Progenitor cell of endocrine pancreas (in vitro differentiated cells): ENCODE measurements around the gene KIF12. TPM values are rescaled to one million over a fixed set of nuclear protein-coding genes. Genes with fewer than 3 reads are reported as not detected.

Experiments
- DNase-seq: peaks from one replicate; pipeline ENCODE4 v3.0.0; 2021; ENCODE audit warnings: low spot score; ENCODE audit not compliant: unreplicated experiment
- H3K27ac Mint-ChIP-seq: 2 replicates; pipeline ENCODE4 v1.8.0; 2021; ENCODE audit warnings: mild to moderate bottlenecking, moderate library complexity, mixed read lengths
- H3K27me3 Mint-ChIP-seq: 2 replicates; pipeline ENCODE4 v1.8.0; 2021; ENCODE audit warnings: mixed read lengths
- H3K36me3 Mint-ChIP-seq: 2 replicates; pipeline ENCODE4 v1.8.0; 2022; ENCODE audit warnings: mixed read lengths; ENCODE audit not compliant: insufficient read depth
- H3K4me1 Mint-ChIP-seq: 2 replicates; pipeline ENCODE4 v1.8.0; 2021; ENCODE audit warnings: low read depth, mixed read lengths
- H3K4me3 Mint-ChIP-seq: 2 replicates; pipeline ENCODE4 v1.8.0; 2021; ENCODE audit warnings: low read depth, mild to moderate bottlenecking, moderate library complexity, mixed read lengths
- H3K9me3 Mint-ChIP-seq: 2 replicates; pipeline ENCODE4 v1.8.0; 2021; ENCODE audit warnings: low read depth, mixed read lengths
- CTCF ChIP-seq: fragments of 200-600 bp; sonication (generic); IDR thresholded peaks from one replicate; pipeline ENCODE4 v1.5.0; 2021; ENCODE audit warnings: antibody characterized with exemption, mild to moderate bottlenecking; ENCODE audit not compliant: unreplicated experiment
- total RNA-seq: library from RNA; stranded (reverse); gene quantifications from 2 replicates; pipeline ENCODE4 v1.2.1, GENCODE V29; 2021

KIF12 gene
- total RNA-seq, 1 donor from 2014 or later: 176 TPM

DNA sequence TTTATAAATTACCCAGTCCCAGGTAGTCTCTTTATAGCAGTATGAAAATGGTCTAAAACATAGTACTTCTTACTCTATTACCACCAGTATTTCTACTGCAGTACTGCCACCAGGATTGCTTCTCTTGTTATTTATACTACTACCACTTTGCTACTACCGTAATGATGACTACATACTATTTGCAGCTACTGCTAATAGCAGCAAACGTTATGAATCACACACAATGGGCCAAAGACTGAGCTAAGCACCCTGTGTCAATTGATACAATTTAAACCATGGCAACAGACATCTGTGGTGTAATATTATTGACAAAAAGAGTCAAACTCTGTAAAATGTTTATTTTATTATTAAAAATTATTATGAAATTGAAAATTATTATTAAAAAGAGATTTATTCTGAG, 15.3 kb upstream of the KIF12 start:
- Mint-ChIP-seq H3K27me3 (peaks cover 18% of the 10 kb centered on the region), H3K4me1 (peaks cover 45% of the 10 kb centered on the region), H3K27ac (no peak overlapping the region), H3K9me3 (no peaks in the 10 kb centered on the region), H3K4me3 (no peak overlapping the region), H3K36me3 (no peaks in the 10 kb centered on the region)
- no peak for TF ChIP-seq CTCF
- DNase-seq: no peak

DNA sequence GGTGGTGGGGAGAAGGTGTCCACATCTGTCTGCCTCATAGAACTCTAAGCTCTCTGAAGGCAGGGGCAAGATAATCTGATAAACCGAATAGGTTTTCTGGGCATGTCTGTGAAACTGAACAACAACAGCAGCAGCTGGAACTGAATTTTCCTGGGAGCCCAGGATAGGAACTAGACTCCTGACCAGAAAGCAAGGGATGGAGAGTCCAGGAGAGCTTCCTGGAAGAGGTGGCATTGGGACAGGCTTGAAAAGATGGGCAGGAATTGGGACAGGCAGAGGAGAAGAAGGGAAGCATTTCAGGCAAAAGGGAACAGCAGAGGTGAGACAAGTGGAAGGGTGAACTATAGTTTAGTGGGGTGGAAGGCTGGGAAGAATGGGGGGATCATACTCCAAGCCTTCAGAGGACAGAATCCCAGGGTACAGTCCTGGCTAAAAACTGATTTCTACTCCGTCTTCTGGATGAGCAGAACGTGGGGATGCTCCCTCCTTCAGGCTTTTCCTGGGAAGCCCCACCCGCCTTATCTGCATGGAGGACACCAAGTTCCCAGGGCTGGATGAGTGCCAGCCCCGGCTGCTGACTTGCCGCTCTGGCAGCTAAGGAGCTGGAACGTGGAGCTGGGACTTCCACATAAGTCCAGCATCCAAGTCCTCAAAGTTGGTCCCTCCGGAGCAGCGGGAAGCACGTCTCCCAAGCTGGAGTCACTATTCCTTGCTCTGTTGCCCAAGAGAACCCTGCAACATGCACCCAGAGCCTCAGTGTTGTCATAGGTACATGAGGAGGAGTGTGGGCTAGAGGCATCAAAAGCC, 13.9 kb upstream of the KIF12 start:
- Mint-ChIP-seq H3K4me3 (no peak overlapping the region), H3K27ac (no peak overlapping the region), H3K4me1 (peaks cover 39% of the 10 kb centered on the region), H3K36me3 (no peaks in the 10 kb centered on the region), H3K9me3 (no peaks in the 10 kb centered on the region), H3K27me3 (peaks cover 18% of the 10 kb centered on the region)
- TF ChIP-seq CTCF: no peak
- DNase-seq: no peak

DNA sequence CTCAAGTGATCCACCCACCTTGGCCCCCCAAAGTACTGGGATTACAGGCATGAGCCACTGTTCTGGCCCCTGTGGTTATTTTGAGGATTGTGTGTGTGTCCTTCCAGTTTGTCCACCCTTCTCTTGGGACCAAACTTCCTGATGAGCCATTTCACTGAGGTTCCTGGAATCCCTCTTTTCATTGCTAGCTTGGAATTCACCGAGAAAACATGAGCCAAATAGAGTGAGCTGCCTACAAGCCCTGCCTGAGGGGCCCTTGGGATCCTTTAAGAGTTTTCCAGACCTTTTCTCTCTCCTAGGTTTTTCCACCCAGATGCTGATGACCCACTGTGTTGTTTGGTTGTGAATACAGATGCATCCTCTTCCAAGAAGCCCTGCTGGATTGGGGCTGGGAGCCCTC, 13.2 kb upstream of the KIF12 start:
- no peak for DNase-seq
- H3K36me3 Mint-ChIP-seq: no peaks in the 10 kb centered on the region
- TF ChIP-seq CTCF: no peak
- no peak overlapping the region for H3K27ac Mint-ChIP-seq
- no peaks in the 10 kb centered on the region for H3K9me3 Mint-ChIP-seq
- peaks cover 34% of the 10 kb centered on the region for H3K4me1 Mint-ChIP-seq
- no peak overlapping the region for H3K4me3 Mint-ChIP-seq
- H3K27me3 Mint-ChIP-seq: peaks cover 18% of the 10 kb centered on the region

DNA sequence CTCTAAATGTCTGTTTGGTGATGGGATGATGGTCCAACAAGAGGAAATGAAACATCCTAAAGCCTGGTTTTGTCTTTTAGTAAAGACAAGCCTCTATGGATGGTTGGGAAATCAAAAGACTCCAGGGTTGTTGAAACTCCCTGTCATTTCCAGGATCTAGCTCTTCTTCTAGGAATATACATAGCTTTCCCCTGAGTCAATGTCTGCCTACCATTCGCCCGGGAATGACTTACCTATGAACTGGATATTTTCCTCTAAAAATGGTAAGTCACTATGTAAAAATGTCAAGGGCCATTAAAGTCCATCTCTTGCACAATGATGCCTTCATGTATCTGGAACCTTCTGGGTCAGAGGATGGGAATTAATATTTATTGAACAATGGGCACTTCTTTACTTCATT, 11.1 kb upstream of the KIF12 start:
- no peak for TF ChIP-seq CTCF
- no peak for DNase-seq
- no peak overlapping the region for H3K27ac Mint-ChIP-seq
- H3K9me3 Mint-ChIP-seq: no peaks in the 10 kb centered on the region
- H3K36me3 Mint-ChIP-seq: no peaks in the 10 kb centered on the region
- peaks cover 24% of the 10 kb centered on the region for H3K4me1 Mint-ChIP-seq
- H3K4me3 Mint-ChIP-seq: no peak overlapping the region
- H3K27me3 Mint-ChIP-seq: peaks cover 18% of the 10 kb centered on the region

DNA sequence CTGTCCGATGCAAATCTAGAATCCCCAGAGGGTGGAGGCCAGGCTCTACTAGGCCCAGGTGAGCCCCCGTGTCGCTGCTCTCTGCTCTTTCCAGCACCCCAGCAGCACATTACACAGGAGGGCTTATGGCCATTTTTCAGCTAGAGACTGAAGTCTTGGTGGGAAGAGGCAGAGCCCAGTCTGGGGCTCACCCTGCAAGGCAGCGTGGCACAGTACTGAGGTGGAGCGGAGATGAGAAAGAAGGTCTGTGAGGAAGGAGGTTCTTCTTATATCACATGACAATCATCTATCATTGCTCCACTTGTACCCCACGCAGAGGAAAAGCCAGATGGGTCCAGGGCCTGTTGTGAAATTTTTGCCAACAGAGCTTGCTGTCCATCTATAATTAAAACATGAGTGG, 10.0 kb upstream of the KIF12 start:
- Mint-ChIP-seq H3K27me3 (peaks cover 18% of the 10 kb centered on the region), H3K27ac (no peak overlapping the region)
- TF ChIP-seq CTCF: no peak

More for the DNA sequence above, 10.0 kb upstream of the KIF12 start:
- peaks cover 16% of the 10 kb centered on the region for H3K4me1 Mint-ChIP-seq
- no peaks in the 10 kb centered on the region for H3K36me3 Mint-ChIP-seq
- no peak for DNase-seq
- H3K4me3 Mint-ChIP-seq: no peak overlapping the region
- no peaks in the 10 kb centered on the region for H3K9me3 Mint-ChIP-seq
